HEK293T (cell line): ENCODE measurements around the gene LRRC27.

ENCODE experiments used
- ARNT ChIP-seq: fragments of 450-650 bp; IDR thresholded peaks from 2 replicates; pipeline ENCODE4 v1.6.1; 2017; ENCODE audit warnings: mild to moderate bottlenecking
- BHLHE40 ChIP-seq: fragments of 450-650 bp; IDR thresholded peaks from 2 replicates; pipeline ENCODE4 v1.6.1; 2016; ENCODE audit warnings: mild to moderate bottlenecking, moderate library complexity, borderline replicate concordance
- CTBP1 ChIP-seq: fragments of 450-650 bp; IDR thresholded peaks from 2 replicates; pipeline ENCODE4 v1.6.1; 2016; ENCODE audit warnings: borderline replicate concordance
- ELF4 ChIP-seq: fragments of 450-650 bp; IDR thresholded peaks from 2 replicates; pipeline ENCODE4 v1.6.1; 2017; ENCODE audit warnings: antibody characterized with exemption
- FOXA1 ChIP-seq: fragments of 450-650 bp; IDR thresholded peaks from 2 replicates; pipeline ENCODE4 v1.6.1; 2016; ENCODE audit warnings: mild to moderate bottlenecking
- FOXK2 ChIP-seq: fragments of 450-650 bp; IDR thresholded peaks from 2 replicates; pipeline ENCODE4 v1.6.1; 2016; ENCODE audit warnings: mild to moderate bottlenecking
- FOXM1 ChIP-seq: fragments of 450-650 bp; IDR thresholded peaks from 2 replicates; pipeline ENCODE4 v1.6.1; 2017; ENCODE audit warnings: mild to moderate bottlenecking, borderline replicate concordance
- LEF1 ChIP-seq: fragments of 450-650 bp; IDR thresholded peaks from 2 replicates; pipeline ENCODE4 v1.6.1; 2017; ENCODE audit warnings: mild to moderate bottlenecking, borderline replicate concordance
- NFRKB ChIP-seq: fragments of 450-650 bp; IDR thresholded peaks from 2 replicates; pipeline ENCODE4 v1.6.1; 2016; ENCODE audit warnings: mild to moderate bottlenecking, moderate library complexity
- PKNOX1 ChIP-seq: fragments of 450-650 bp; IDR thresholded peaks from 2 replicates; pipeline ENCODE4 v1.6.1; 2016
- SP1 ChIP-seq: fragments of 450-650 bp; IDR thresholded peaks from 2 replicates; pipeline ENCODE4 v1.6.1; 2017
- SUZ12 ChIP-seq: fragments of 450-650 bp; IDR thresholded peaks from 2 replicates; pipeline ENCODE4 v1.6.1; 2016; ENCODE audit warnings: mild to moderate bottlenecking
- TARDBP ChIP-seq: fragments of 450-650 bp; IDR thresholded peaks from 2 replicates; pipeline ENCODE4 v1.6.1; 2016
- ZNF384 ChIP-seq: fragments of 450-650 bp; IDR thresholded peaks from 2 replicates; pipeline ENCODE4 v1.6.1; 2016

- TF ChIP-seq NFRKB (no peak), ZNF384 (no peak), ARNT (no peak), PKNOX1 (no peak), FOXA1 (no peak), BHLHE40 (no peak), SP1 (no peak), FOXM1 (no peak), SUZ12 (no peak), TARDBP (no peak), CTBP1 (no peak), FOXK2 (no peak), ELF4 (no peak), LEF1 (no peak)
Observed at GRCh38 chr10:132374176-132374575, 42.2 kb downstream of the LRRC27 start.
